SW480 (cell line): ENCODE measurements around the gene SPATS2.
A peak's percentile ranks its signal among the peaks of the same experiment; 100 is the strongest.

Source experiments
- DNase-seq: peaks from one replicate; pipeline ENCODE4 v3.0.0-alpha.2; 2016; ENCODE audit warnings: low spot score

The SPATS2 gene

DNA sequence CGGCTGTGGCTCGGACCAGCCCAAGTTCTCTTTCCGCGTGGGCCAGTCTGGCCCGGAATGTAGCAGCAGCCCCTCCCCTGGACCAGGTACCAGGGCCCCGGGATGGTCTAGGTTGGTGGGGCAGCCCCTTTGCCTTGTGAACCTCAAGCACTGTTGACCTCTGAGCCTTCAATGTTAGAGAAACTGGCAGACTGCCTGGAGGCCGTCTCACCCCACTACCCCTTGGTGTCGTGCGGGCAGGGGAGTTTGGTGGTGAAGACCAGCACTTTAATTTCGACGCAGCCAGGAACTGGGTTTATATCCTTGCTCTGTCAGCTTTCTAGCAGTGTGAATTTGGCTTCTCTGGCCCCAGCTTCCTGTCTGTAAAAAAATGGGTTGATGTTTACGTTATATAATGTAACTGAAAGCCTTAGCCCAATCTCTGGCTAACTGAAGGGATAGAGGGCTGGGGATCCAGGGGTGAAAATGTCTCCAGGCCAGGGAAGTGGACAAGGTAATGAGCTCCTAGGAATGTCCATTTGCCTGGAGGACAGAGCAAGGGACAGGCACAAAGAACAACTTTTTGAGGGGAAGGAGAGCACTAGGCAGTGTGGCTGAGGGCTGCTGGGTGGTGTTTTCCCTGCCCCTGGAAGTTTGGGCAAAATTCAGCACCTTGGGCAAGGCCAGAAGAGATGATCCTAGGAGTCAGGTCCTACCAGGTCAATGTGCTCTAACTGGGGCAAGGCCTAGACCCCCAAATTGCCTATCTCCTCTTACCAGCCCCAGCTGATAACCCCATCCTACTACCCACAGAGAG is 189.3 kb downstream of the SPATS2 start:
- DNase-seq = no peak

- DNase-seq = no peak
These were observed 190.1 kb downstream of the SPATS2 start for GRCh38 chr12:49557187-49557916.

DNA sequence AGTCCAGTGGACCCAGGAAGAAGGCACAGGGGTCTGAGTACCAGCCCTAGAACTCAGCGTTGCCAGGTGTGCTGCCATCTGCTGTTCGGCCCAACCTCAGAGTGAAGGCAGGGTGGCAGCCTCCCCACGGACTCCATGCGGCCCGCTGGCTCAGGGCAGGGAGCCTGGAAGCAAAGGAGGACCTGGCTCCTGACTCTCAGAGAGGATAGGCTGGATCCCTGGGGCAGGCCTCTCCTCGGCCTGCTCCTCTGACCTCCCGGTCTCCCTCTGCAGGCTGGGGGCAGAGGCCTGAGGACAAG is 190.6 kb downstream of the SPATS2 start:
- peak; percentile 54 for DNase-seq

DNA sequence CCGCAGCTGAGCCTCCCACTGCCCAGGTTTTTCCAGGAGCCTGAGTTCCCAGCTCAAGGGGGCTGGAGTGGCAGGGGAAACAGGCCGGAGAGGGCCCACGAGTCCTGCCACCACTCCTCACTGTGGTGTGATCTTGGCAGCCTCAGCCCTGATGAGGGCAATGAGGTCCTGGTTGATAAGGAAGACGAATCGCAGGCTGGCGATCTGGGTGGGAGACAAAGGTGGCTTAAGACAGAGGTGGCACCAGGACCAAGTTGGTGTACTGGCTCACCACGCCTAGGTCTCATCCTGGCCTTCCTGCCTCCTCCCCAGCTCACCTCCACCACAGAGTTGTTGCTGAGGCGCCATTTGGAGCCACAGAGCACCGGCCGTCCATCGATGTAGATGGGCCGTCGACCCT is 191.3 kb downstream of the SPATS2 start:
- DNase-seq = no peak

DNA sequence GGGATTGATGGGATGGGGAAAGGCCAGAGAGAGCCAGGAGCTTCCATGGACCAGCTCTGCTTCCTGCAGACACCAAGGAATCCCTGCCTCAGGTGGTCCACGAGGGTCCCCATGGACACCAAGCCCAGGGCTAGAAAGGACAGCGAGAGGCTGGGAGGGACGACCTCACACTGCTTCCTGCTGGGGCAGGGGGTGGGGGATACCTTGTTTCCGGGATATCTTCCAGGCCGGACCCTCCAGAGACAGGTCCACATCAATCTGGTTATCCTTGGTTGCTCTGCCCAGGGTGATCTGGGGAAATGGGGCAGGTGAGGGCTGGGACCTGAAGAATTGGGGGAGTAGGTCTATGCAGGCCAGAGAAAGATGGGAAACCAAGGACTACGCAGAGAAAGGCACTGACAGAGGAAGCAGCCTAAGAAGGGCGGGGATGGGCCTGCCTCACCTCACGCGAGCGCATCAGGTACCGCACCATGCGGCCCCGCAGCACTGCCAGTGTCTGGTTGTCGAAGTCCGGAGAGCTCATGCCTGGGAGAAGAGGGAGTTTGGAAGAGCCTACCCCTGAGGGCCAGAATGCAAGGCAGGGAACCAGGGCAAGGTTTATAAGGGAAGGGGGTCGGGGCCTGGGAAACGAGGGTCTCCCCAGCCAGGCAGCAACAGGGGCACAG is 191.9 kb downstream of the SPATS2 start:
- DNase-seq = no peak

- DNase-seq = no peak
These were observed 193.4 kb downstream of the SPATS2 start for GRCh38 chr12:49560695-49561094.

- DNase-seq = no peak
These were observed 195.0 kb downstream of the SPATS2 start for GRCh38 chr12:49562233-49562632.

DNA sequence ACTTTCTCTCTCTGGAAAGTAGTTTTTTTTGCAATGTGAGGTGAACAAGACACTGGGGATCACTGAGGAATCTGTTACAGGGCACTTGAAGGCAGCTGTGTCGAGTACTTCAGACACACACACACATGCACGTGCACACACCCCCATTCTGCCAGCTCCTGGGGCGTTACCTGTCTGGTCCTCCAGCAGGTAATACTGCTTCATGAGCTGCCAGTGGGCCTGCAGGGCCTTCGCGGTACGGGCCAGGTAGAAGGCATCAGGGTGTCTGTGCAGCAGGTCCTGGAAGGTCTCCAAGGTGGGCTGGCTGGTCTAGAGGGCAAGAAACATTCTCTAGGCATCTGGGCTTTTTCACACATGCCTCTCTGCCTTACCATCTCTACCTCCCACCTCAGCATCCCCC is 195.6 kb downstream of the SPATS2 start:
- DNase-seq = no peak

DNA sequence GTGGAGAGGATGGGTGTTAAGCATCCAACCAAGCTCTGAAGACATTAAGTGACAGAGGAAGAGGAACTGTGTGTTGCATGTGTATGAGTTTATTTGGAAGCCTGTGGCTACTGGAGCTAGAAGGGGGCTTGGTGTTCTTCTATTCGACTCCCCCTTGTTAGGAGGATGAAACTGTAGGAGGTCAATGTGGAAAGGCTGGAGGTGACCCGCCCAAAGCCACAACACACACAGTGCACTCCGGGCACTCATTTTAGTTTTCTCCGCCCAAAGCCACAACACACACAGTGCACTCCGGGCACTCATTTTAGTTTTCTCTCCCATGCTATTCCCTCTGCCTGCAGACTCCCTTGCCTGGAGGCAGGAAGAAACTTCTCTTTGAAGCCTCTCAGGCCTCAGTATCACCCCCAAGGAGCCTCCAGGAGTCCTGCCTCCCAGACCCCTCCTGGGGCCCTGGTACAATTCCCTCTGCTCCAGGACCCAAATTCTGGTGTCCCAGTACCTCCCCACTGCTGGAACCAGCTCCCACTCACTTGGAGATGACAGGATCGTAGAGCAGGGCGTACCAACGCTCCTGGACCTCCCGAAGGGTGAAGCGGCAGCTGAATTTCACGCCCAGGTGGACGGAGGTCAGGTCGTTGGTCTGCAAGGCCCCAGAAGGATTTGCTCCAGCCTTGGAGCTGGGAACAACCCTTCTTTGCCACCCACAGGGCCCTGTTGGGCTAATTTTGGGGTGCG is 196.9 kb downstream of the SPATS2 start:
- no peak for DNase-seq

GRCh38 chr12:49564686-49565405 is 197.6 kb downstream of the SPATS2 start:
- DNase-seq = no peak

DNA sequence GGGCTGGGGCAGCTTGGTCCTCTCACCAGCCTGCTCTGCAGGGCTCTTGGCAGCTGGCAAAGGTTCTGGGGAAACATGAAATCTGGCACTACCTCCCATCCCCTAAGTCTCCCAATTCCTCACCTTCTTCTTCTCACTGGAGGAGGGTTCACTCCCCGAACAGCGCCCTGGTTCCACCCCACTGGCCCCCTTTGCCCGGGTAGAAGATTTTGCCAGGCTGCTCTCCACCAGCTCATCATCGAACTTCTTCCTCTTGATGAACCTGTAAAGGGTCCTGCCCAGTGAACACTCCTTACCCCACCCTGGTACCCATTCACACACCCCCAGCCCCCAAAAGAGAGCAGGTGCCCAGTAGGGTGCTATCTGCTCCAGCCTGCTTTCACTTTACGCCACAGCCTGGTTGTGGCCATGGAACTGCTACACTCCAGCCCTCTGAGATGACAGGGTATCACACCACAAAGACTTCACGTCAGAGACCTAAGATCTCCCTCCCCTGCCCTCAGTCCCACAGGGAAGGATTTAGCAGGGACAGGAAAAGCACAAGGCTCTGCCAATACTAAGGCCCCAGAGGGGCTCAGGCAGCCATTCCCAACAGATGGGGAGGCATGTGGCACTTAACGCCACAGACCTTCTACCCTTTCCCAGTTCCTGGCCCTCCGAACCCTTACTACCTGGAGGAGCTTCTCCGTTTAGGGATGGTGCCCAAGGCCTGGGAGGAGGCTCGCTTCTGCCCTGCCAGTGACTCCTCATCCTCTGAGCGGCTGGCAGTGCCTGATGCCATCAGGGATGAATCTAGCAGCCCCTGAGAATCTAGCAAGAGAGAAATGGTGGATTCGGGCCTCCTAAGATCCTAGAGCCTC is 198.4 kb downstream of the SPATS2 start:
- DNase-seq = no peak

DNA sequence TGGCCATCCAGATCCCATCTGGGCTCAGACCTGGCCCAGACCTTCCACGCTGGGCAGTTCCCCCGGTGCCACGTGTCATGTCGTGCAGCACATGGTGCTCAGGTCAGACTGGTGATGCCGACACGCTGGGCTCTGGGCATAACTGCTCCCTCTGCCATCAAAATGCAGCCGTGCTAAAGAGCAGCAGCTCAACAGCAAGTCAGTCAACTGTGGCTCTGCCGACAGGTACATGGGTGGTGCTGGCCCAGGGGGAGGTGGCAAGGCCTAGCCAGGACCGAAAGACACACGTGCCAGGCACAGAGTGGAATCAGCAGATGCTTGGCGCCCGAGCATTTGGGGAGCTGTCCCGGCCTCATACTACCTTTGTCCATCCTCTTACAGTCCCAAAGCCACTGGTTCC is 199.1 kb downstream of the SPATS2 start:
- no peak for DNase-seq

- DNase-seq = no peak
These were observed 200.0 kb downstream of the SPATS2 start for GRCh38 chr12:49567302-49567610.

DNA sequence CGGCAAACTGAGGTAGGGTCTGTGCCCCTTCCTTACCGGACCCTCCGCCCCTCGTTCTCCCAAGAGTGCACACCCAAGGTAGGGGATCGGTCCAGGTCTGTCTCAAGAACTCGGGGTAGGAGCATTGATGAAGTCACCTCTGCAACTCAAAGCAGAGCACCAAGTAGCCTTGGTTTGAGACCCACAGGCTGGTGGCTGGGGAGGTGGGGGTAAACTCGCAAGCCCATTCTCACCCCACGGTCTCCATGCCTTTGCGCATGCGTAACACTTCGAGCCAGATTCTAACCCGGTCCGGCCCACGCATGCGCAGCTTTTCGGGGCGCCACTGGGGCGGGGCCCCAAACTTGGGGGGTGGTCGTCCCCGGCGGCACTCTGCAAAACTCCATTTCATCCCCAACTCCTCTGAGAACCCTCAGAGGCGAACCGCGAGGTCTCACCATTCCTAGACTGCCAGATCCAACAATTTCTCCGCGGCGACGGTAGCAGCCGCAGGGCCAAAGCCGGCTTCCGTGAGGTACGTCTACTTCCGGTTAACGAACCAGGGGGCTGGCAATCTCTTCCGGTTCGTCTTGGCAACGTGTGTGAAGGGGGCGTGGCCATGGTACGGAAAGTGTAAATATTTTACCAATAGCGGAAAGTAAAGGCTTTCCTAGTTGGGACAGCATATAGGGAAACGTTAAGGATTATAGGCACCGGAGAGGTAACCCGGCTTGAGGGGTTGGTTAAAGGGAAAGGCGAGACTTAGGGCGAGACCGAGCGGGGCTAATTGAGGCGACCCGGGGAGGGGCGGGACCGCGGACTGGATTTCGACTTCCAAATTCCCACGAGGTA is 200.6 kb downstream of the SPATS2 start, which contains the start of gene MCRS1:
Gene MCRS1, minus strand, starts transcription at position 532 of the 831 bp plus-strand sequence. CDS start 1,411 bp downstream, outside the sequence.
- peak; percentile 93 for DNase-seq

DNA sequence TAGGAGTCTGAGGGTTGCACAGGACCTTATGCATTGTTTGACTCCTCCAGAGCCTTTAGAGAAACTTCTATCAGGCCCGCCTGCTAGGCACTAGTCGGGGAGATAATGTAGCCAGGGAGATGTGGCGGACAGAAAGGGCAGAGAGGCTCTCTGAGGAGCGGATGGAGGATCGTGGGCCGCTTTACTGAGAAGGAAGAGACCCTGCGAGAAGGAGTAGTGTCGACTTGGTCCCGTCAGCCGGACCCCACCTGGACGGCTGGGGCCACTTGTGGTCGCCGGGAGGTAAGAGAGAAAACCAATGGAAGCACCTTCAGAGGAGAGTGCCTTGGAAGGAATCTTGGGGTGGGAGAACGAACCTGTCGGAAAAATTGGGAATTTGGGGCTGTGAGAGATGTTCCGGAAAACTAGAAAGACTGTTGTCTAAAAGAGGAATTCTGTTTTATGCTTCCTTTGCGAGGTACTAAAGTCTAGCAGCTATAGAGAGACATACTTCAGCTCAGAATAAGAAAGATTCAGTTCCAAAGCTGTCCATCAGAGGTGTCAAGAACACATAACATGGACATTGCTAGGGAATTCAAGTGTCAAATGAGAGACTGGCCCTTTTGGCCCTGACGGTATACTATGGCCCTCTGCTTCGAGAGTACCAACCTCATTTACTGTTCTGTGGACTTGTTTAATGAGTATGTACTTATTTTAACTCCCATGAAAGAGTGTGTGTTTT is 201.3 kb downstream of the SPATS2 start:
- DNase-seq = peak; percentile 46
